ENCODE results near the gene RGL2. TPM values are rescaled to one million over a fixed set of nuclear protein-coding genes. Genes with fewer than 3 reads are reported as not detected.

The RGL2 gene
- total and polyA plus RNA-seq, 10 of the 15 experiments (the other 5 are each of a cell fraction or from before 2014, with no cell fraction given) = 0.84 to 21.2 (median 6.8) TPM

DNA sequence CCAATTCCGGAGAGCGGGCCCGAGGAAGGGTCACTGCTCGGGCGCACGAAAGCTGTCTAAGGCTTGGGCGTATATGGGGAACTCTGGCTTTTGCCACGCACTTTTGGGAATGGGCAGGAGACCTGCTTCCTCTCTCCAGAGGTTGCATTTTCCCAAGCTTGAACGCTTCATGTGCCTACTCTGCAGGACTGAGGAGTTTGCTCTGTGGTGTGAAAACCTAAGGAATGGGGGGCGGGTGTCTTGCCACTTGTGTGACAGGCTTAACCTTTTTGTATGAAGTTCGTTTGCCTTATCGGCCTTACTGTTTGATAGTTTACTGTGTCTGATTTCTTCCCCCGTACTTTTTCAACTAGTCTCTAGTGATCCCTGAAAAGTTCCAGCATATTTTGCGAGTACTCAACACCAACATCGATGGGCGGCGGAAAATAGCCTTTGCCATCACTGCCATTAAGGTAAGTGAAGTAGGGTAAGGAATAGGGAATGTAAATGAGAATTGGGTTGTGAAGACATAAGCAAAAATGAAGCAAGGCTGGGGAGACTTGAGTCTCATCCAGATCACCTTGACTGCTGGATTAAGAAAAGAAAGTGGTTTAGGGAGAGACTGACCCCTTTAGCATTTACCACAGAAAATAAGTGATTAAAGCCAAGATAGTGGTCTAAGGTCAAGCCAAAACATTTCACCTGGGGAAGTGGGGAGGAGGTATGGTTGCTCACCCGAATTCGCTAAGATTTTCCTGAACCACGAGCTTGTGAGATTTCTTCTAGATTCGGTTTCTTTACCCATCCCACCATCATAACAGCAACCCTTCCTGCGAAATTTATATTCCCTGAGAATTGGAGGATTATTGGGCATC, 26.2 kb downstream of the RGL2 start:
- peak overlapping the region; percentile 97 for H3K27ac ChIP-seq (ENCODE audit: control insufficient read depth, insufficient read depth)
- POLR2A ChIA-PET = interaction anchor here (0.6 to 5.4 kb wide), 21 partner anchors 8 to 319 kb away, joined by 3 to 60 read pairs (median 6); partner anchors contain the start of genes HLA-DMA, HLA-DPB1, PFDN6 and RGL2
- peak overlapping the region; percentile 49; the same call in 1 of the 2 replicates for H2AFZ ChIP-seq (ENCODE audit: control insufficient read depth, low read depth, low read length)
- BruUV-seq (replicated peaks) = TSS peak; percentile 81
- ATAC-seq (peak; percentile 16), FAIRE-seq (no peak), DNase-seq (ENCODE audit: low read depth, low spot score) (no peak)
- H3K9me3 ChIP-seq (replicated peaks; ENCODE audit: control insufficient read depth, insufficient read depth, low read length) = no peaks in the 10 kb centered on the region
- peaks cover 13 to 24% of the 10 kb centered on the region in 2 experiments for H3K36me3 ChIP-seq (ENCODE audit: control insufficient read depth in 2 of 2, insufficient read depth in 2 of 2, low read length in 1 of 2)
- CTCF ChIA-PET = interaction anchor here (0.9 to 3.6 kb wide), 9 partner anchors 23 to 196 kb away, joined by 3 to 23 read pairs (median 5); partner anchors contain the start of genes HLA-DPB1 and RING1
- intact Hi-C loops (cut with micrococcal nuclease; ENCODE audit: unreplicated experiment) = no loop called here
- in situ Hi-C loops (cut with MboI) = no loop called here
- H3K79me2 ChIP-seq (ENCODE audit: control insufficient read depth, insufficient read depth, low read length) = peaks cover 67% of the 10 kb centered on the region
- under 1% methylated on average over 22 of the region's 22 CpGs for WGBS (ENCODE audit: insufficient coverage, insufficient replicate concordance, low lambda C conversion rate, missing lambda C conversion rate)
- peak overlapping the region; percentile 83 for H3K4me2 ChIP-seq (ENCODE audit: control insufficient read depth, insufficient read depth)
- RAD21 ChIA-PET (ENCODE audit: unreplicated experiment) = interaction anchor here (0.9 to 2.1 kb wide), 8 partner anchors 16 to 298 kb away, joined by 3 to 11 read pairs (median 5); partner anchors contain the start of genes PFDN6, RGL2, RING1 and WDR46
- peaks cover 18% of the 10 kb centered on the region for H3K4me1 ChIP-seq (ENCODE audit: control insufficient read depth, insufficient read depth, low read length)
- no peaks in the 10 kb centered on the region for H3K27me3 ChIP-seq (replicated peaks in 1 of 2; ENCODE audit: control insufficient read depth in 2 of 2, insufficient read depth in 2 of 2, low read length in 1 of 2)
- H4K20me1 ChIP-seq (ENCODE audit: control insufficient read depth, insufficient read depth) = peaks cover 6% of the 10 kb centered on the region
- SMC1A ChIA-PET (ENCODE audit: uncharacterized antibody, unreplicated experiment) = interaction anchor here (0.6 to 2.0 kb wide), 7 partner anchors 17 to 158 kb away, joined by 3 to 8 read pairs (median 6); partner anchors contain the start of genes PFDN6, RING1 and WDR46
- peak overlapping the region; percentile 87 for H3K4me3 ChIP-seq
- peak overlapping the region; percentile 88 for H3K9ac ChIP-seq (ENCODE audit: control insufficient read depth, insufficient read depth, low read length)
- TF ChIP-seq IKZF1 (conservative IDR thresholded peaks at IDR 0.05) (no peak), HDGF (IDR thresholded peaks at IDR 0.05) (no peak), TBL1XR1 (IDR thresholded peaks at IDR 0.05; ENCODE audit: low read depth, low read length) (no peak), CHD1 (IDR thresholded peaks at IDR 0.05; ENCODE audit: low read depth, low read length) (peak; percentile 36; the same call in 1 of the 2 replicates), DPF2 (IDR thresholded peaks at IDR 0.05) (no peak), BACH1 (IDR thresholded peaks at IDR 0.05; ENCODE audit: borderline replicate concordance) (no peak), SMAD5 (IDR thresholded peaks at IDR 0.05; ENCODE audit: low read depth) (peak; percentile 22; the same call in 1 of the 2 replicates), SMAD1 (IDR thresholded peaks at IDR 0.05; ENCODE audit: low read depth, partially characterized antibody) (no peak), ZZZ3 (IDR thresholded peaks at IDR 0.05; ENCODE audit: control insufficient read depth, insufficient read length, low read depth) (peak; percentile 1), TCF12 (IDR thresholded peaks at IDR 0.05; ENCODE audit: low read depth, low read length) (no peak), HCFC1 (IDR thresholded peaks at IDR 0.05; ENCODE audit: low read length) (no peak), RFX5 (IDR thresholded peaks at IDR 0.05; ENCODE audit: low read depth, low read length) (no peak), WRNIP1 (IDR thresholded peaks at IDR 0.05; ENCODE audit: borderline replicate concordance, low read depth, low read length) (no peak)
- TF ChIP-seq, protein P1, sequence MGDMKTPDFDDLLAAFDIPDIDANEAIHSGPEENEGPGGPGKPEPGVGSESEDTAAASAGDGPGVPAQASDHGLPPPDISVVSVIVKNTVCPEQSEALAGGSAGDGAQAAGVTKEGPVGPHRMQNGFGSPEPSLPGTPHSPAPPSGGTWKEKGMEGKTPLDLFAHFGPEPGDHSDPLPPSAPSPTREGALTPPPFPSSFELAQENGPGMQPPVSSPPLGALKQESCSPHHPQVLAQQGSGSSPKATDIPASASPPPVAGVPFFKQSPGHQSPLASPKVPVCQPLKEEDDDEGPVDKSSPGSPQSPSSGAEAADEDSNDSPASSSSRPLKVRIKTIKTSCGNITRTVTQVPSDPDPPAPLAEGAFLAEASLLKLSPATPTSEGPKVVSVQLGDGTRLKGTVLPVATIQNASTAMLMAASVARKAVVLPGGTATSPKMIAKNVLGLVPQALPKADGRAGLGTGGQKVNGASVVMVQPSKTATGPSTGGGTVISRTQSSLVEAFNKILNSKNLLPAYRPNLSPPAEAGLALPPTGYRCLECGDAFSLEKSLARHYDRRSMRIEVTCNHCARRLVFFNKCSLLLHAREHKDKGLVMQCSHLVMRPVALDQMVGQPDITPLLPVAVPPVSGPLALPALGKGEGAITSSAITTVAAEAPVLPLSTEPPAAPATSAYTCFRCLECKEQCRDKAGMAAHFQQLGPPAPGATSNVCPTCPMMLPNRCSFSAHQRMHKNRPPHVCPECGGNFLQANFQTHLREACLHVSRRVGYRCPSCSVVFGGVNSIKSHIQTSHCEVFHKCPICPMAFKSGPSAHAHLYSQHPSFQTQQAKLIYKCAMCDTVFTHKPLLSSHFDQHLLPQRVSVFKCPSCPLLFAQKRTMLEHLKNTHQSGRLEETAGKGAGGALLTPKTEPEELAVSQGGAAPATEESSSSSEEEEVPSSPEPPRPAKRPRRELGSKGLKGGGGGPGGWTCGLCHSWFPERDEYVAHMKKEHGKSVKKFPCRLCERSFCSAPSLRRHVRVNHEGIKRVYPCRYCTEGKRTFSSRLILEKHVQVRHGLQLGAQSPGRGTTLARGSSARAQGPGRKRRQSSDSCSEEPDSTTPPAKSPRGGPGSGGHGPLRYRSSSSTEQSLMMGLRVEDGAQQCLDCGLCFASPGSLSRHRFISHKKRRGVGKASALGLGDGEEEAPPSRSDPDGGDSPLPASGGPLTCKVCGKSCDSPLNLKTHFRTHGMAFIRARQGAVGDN (IDR thresholded peaks at IDR 0.05) = no peak
- TF ChIP-seq, protein P2, sequence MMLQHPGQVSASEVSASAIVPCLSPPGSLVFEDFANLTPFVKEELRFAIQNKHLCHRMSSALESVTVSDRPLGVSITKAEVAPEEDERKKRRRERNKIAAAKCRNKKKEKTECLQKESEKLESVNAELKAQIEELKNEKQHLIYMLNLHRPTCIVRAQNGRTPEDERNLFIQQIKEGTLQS (IDR thresholded peaks at IDR 0.05; ENCODE audit: borderline replicate concordance, extremely low read depth, low read depth, low read length) = no peak
- TF ChIP-seq, protein P3, sequence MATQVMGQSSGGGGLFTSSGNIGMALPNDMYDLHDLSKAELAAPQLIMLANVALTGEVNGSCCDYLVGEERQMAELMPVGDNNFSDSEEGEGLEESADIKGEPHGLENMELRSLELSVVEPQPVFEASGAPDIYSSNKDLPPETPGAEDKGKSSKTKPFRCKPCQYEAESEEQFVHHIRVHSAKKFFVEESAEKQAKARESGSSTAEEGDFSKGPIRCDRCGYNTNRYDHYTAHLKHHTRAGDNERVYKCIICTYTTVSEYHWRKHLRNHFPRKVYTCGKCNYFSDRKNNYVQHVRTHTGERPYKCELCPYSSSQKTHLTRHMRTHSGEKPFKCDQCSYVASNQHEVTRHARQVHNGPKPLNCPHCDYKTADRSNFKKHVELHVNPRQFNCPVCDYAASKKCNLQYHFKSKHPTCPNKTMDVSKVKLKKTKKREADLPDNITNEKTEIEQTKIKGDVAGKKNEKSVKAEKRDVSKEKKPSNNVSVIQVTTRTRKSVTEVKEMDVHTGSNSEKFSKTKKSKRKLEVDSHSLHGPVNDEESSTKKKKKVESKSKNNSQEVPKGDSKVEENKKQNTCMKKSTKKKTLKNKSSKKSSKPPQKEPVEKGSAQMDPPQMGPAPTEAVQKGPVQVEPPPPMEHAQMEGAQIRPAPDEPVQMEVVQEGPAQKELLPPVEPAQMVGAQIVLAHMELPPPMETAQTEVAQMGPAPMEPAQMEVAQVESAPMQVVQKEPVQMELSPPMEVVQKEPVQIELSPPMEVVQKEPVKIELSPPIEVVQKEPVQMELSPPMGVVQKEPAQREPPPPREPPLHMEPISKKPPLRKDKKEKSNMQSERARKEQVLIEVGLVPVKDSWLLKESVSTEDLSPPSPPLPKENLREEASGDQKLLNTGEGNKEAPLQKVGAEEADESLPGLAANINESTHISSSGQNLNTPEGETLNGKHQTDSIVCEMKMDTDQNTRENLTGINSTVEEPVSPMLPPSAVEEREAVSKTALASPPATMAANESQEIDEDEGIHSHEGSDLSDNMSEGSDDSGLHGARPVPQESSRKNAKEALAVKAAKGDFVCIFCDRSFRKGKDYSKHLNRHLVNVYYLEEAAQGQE (IDR thresholded peaks at IDR 0.05; ENCODE audit: low read depth, low read length) = no peak
